ENCODE results near the gene ARHGAP8.

ARHGAP8 gene

DNA sequence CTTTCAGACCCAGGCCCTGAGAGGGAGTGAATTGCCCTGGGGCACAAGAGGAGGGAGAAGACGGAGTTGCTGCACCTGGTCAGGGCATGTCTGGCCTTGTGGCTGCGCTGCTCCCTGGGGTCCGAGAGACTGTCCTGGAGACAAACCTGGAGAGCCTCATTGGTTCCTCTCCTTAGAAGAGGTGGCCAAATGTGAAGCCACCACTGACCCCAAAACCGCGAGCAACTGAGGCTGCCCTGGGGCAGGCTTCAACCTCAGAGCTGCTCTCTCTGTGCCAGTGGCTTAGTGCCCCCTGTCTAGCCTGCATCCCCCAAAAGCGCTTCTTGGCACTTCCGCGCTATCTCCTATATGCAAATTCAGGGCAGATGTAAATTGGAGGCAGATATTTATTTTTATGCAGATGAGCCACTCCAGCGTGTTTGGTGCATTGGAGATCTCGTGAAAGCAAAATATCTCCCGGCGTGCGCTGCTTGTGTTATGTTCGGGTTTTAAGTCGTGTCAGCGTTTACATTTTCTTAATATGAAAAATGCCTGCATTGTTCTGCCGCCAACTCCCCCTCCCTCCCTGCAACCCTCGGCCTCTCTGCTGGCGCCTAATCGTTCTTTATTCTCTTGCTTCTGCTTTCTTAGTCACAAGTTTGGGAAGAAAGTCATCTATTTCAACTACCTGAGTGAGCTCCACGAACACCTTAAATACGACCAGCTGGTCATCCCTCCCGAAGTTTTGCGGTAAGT is 69.5 kb downstream of the ARHGAP8 start:
- Histone ChIP-seq H2BK12ac (ENCODE audit: low read length) (no peak overlapping the region), H3K9ac (ENCODE audit: low read depth, low read length, poor library complexity) (no peak overlapping the region), H2AFZ (ENCODE audit: low read length) (no peak overlapping the region), H2BK120ac (ENCODE audit: low read depth, low read length) (no peak overlapping the region), H4K91ac (ENCODE audit: low read depth, low read length, poor library complexity) (no peak overlapping the region), H4K8ac (ENCODE audit: low read depth, low read length) (no peak overlapping the region), H3K36me3 (replicated peaks in 1 of 2; ENCODE audit: control insufficient read depth in 2 of 2, insufficient read depth in 2 of 2, low read length in 2 of 2) (no peaks in the 10 kb centered on the region), H3K4me1 (ENCODE audit: control insufficient read depth in 2 of 2, insufficient read depth in 1 of 2, low read depth in 1 of 2, low read length in 2 of 2) (no peaks in the 10 kb centered on the region), H2BK5ac (ENCODE audit: low read length) (no peak overlapping the region), H2BK15ac (ENCODE audit: low read length) (no peak overlapping the region), H3K18ac (ENCODE audit: low read length) (peak overlapping the region; percentile 15), H3K9me3 (replicated peaks in 1 of 2; ENCODE audit: control insufficient read depth in 2 of 2, insufficient read depth in 1 of 2, low read depth in 1 of 2, low read length in 2 of 2) (no peaks in the 10 kb centered on the region), H2AK5ac (ENCODE audit: low read depth, low read length) (no peak overlapping the region), H3K27me3 (ENCODE audit: control insufficient read depth in 3 of 3, insufficient read depth in 3 of 3, low read depth in 1 of 3, low read length in 3 of 3) (peaks cover 0 to 11% (median 0%) of the 10 kb centered on the region in 3 experiments), H3K4me2 (ENCODE audit: insufficient read depth, low read length, poor library complexity, severe bottlenecking) (no peak overlapping the region), H3K4me3 (ENCODE audit: low read length in 2 of 2) (no peak overlapping the region), H3K4ac (ENCODE audit: low read length) (no peak overlapping the region), H3K27ac (replicated peaks; ENCODE audit: low read length) (no peak overlapping the region), H3K79me1 (ENCODE audit: low read depth, low read length) (peaks cover 2% of the 10 kb centered on the region), H3K14ac (ENCODE audit: low read length) (no peak overlapping the region), H3K23ac (ENCODE audit: low read depth, low read length, poor library complexity) (no peak overlapping the region)
- WGBS, 2 donors (ENCODE audit: extremely low coverage in 2 of 2, insufficient read length in 2 of 2, insufficient replicate concordance in 1 of 2) = no CpG with 5 or more reads among the region's 24 CpGs
- DNase-seq (ENCODE audit: low spot score) = no peak

DNA sequence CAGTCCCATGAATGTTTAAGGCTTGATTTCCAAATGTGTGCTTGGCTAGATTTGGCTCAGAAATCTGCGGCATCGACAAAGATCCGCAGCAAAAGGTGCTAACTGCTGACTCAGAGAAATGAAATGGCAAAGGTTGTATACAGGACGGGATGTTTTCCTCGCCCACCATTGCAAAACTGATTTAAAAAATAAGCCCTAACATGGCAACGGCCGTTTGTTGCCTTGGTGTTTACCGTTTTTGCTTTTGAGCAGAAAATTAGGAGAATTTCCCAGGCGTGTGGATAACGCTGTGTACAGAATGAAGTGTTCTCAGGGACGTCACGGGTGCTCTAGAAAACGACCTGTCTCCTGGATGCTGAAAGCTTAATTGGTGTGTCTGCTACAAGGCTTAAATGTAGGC is 70.2 kb downstream of the ARHGAP8 start:
- Histone ChIP-seq H3K23ac (ENCODE audit: low read depth, low read length, poor library complexity) (no peak overlapping the region), H4K8ac (ENCODE audit: low read depth, low read length) (no peak overlapping the region), H3K9me3 (replicated peaks in 1 of 2; ENCODE audit: control insufficient read depth in 2 of 2, insufficient read depth in 1 of 2, low read depth in 1 of 2, low read length in 2 of 2) (no peaks in the 10 kb centered on the region), H3K79me1 (ENCODE audit: low read depth, low read length) (peaks cover 2% of the 10 kb centered on the region), H4K91ac (ENCODE audit: low read depth, low read length, poor library complexity) (no peak overlapping the region), H2AK5ac (ENCODE audit: low read depth, low read length) (no peak overlapping the region), H3K14ac (ENCODE audit: low read length) (no peak overlapping the region), H3K18ac (ENCODE audit: low read length) (no peak overlapping the region), H2BK12ac (ENCODE audit: low read length) (no peak overlapping the region), H3K36me3 (replicated peaks in 1 of 2; ENCODE audit: control insufficient read depth in 2 of 2, insufficient read depth in 2 of 2, low read length in 2 of 2) (no peaks in the 10 kb centered on the region), H2BK5ac (ENCODE audit: low read length) (no peak overlapping the region), H2AFZ (ENCODE audit: low read length) (no peak overlapping the region), H2BK120ac (ENCODE audit: low read depth, low read length) (no peak overlapping the region), H3K4me2 (ENCODE audit: insufficient read depth, low read length, poor library complexity, severe bottlenecking) (no peak overlapping the region), H3K4ac (ENCODE audit: low read length) (no peak overlapping the region), H3K4me1 (ENCODE audit: control insufficient read depth in 2 of 2, insufficient read depth in 1 of 2, low read depth in 1 of 2, low read length in 2 of 2) (no peaks in the 10 kb centered on the region), H3K4me3 (ENCODE audit: low read length in 2 of 2) (no peak overlapping the region), H3K27ac (replicated peaks; ENCODE audit: low read length) (no peak overlapping the region), H3K9ac (ENCODE audit: low read depth, low read length, poor library complexity) (no peak overlapping the region), H2BK15ac (ENCODE audit: low read length) (no peak overlapping the region), H3K27me3 (ENCODE audit: control insufficient read depth in 3 of 3, insufficient read depth in 3 of 3, low read depth in 1 of 3, low read length in 3 of 3) (peaks cover 0 to 11% (median 0%) of the 10 kb centered on the region in 3 experiments)
- no CpG with 5 or more reads among the region's 13 CpGs for whole genome bisulfite sequencing, 2 donors (ENCODE audit: extremely low coverage in 2 of 2, insufficient read length in 2 of 2, insufficient replicate concordance in 1 of 2)
- no peak for DNase-seq (ENCODE audit: low spot score)

DNA sequence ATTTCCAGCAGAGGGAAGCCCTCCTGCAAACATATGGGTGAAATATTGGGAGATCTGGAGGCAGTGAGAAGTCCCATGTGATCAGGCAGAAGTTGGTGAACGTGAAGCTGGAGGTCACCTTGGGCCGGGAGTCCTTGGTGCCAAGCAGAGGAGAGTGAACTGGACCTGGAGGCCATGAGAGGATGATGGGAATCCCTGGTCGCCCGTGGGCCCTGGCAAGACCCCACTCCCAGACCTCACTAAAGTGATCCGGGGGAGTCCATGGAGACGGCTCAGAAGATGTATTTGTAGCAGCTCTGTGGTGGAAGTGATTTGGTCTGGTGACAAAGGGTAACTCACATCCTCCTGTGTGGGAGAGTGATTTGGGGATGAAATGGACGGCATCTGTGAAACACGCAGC is 71.0 kb downstream of the ARHGAP8 start:
- no peak overlapping the region for H3K23ac ChIP-seq (ENCODE audit: low read depth, low read length, poor library complexity)
- H3K4me1 ChIP-seq (ENCODE audit: control insufficient read depth in 2 of 2, insufficient read depth in 1 of 2, low read depth in 1 of 2, low read length in 2 of 2) = no peaks in the 10 kb centered on the region
- peaks cover 2% of the 10 kb centered on the region for H3K79me1 ChIP-seq (ENCODE audit: low read depth, low read length)
- no peak overlapping the region for H2BK15ac ChIP-seq (ENCODE audit: low read length)
- H3K9me3 ChIP-seq (replicated peaks in 1 of 2; ENCODE audit: control insufficient read depth in 2 of 2, insufficient read depth in 1 of 2, low read depth in 1 of 2, low read length in 2 of 2) = no peaks in the 10 kb centered on the region
- H4K91ac ChIP-seq (ENCODE audit: low read depth, low read length, poor library complexity) = no peak overlapping the region
- H2BK120ac ChIP-seq (ENCODE audit: low read depth, low read length) = no peak overlapping the region
- H3K14ac ChIP-seq (ENCODE audit: low read length) = no peak overlapping the region
- no peak overlapping the region for H3K9ac ChIP-seq (ENCODE audit: low read depth, low read length, poor library complexity)
- no peaks in the 10 kb centered on the region for H3K36me3 ChIP-seq (replicated peaks in 1 of 2; ENCODE audit: control insufficient read depth in 2 of 2, insufficient read depth in 2 of 2, low read length in 2 of 2)
- H3K4me3 ChIP-seq (ENCODE audit: low read length in 2 of 2) = no peak overlapping the region
- peak overlapping the region; percentile 12 for H2AK5ac ChIP-seq (ENCODE audit: low read depth, low read length)
- H3K4ac ChIP-seq (ENCODE audit: low read length) = no peak overlapping the region
- no peak overlapping the region for H2AFZ ChIP-seq (ENCODE audit: low read length)
- H3K18ac ChIP-seq (ENCODE audit: low read length) = no peak overlapping the region
- H4K8ac ChIP-seq (ENCODE audit: low read depth, low read length) = peak overlapping the region; percentile 45
- no peak overlapping the region for H2BK12ac ChIP-seq (ENCODE audit: low read length)
- WGBS, 2 donors (ENCODE audit: extremely low coverage in 2 of 2, insufficient read length in 2 of 2, insufficient replicate concordance in 1 of 2) = no CpG with 5 or more reads among the region's 8 CpGs
- H2BK5ac ChIP-seq (ENCODE audit: low read length) = no peak overlapping the region
- no peak overlapping the region for H3K4me2 ChIP-seq (ENCODE audit: insufficient read depth, low read length, poor library complexity, severe bottlenecking)
- H3K27ac ChIP-seq (replicated peaks; ENCODE audit: low read length) = no peak overlapping the region
- peaks cover 0 to 11% (median 0%) of the 10 kb centered on the region in 3 experiments for H3K27me3 ChIP-seq (ENCODE audit: control insufficient read depth in 3 of 3, insufficient read depth in 3 of 3, low read depth in 1 of 3, low read length in 3 of 3)
- no peak for DNase-seq (ENCODE audit: low spot score)

DNA sequence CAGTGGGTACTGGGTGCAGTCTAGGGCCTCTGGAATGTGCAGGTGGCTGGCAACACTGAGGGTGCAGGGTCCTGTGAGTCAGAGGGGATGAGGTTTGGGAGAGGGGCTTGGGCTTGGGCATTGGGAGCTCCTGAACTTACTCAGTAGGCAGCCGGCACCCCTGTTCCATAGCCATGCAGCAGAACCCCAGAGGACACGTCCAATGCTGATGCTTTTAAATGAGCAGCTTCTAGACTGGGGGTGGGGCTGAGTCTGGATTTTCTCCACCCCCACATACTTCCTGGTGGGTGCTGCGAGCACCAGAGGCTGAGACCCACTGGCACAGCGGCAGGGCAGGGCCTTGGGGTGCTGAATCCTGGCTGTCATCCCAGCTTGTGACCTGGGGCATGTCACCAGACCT is 71.4 kb downstream of the ARHGAP8 start:
- Histone ChIP-seq H3K27ac (replicated peaks; ENCODE audit: low read length) (no peak overlapping the region), H3K23ac (ENCODE audit: low read depth, low read length, poor library complexity) (no peak overlapping the region), H3K27me3 (ENCODE audit: control insufficient read depth in 3 of 3, insufficient read depth in 3 of 3, low read depth in 1 of 3, low read length in 3 of 3) (peaks cover 0 to 11% (median 0%) of the 10 kb centered on the region in 3 experiments), H2BK15ac (ENCODE audit: low read length) (no peak overlapping the region), H2AK5ac (ENCODE audit: low read depth, low read length) (peak overlapping the region; percentile 12), H3K9me3 (replicated peaks in 1 of 2; ENCODE audit: control insufficient read depth in 2 of 2, insufficient read depth in 1 of 2, low read depth in 1 of 2, low read length in 2 of 2) (no peaks in the 10 kb centered on the region), H4K91ac (ENCODE audit: low read depth, low read length, poor library complexity) (no peak overlapping the region), H2BK5ac (ENCODE audit: low read length) (no peak overlapping the region), H2AFZ (ENCODE audit: low read length) (no peak overlapping the region), H3K14ac (ENCODE audit: low read length) (no peak overlapping the region), H4K8ac (ENCODE audit: low read depth, low read length) (no peak overlapping the region), H3K18ac (ENCODE audit: low read length) (peak overlapping the region; percentile 8), H3K4ac (ENCODE audit: low read length) (no peak overlapping the region), H3K9ac (ENCODE audit: low read depth, low read length, poor library complexity) (no peak overlapping the region), H3K79me1 (ENCODE audit: low read depth, low read length) (peaks cover 2% of the 10 kb centered on the region), H3K4me3 (ENCODE audit: low read length in 2 of 2) (no peak overlapping the region), H2BK120ac (ENCODE audit: low read depth, low read length) (no peak overlapping the region), H3K36me3 (replicated peaks in 1 of 2; ENCODE audit: control insufficient read depth in 2 of 2, insufficient read depth in 2 of 2, low read length in 2 of 2) (no peaks in the 10 kb centered on the region), H3K4me1 (ENCODE audit: control insufficient read depth in 2 of 2, insufficient read depth in 1 of 2, low read depth in 1 of 2, low read length in 2 of 2) (no peaks in the 10 kb centered on the region), H2BK12ac (ENCODE audit: low read length) (no peak overlapping the region), H3K4me2 (ENCODE audit: insufficient read depth, low read length, poor library complexity, severe bottlenecking) (no peak overlapping the region)
- no peak for DNase-seq (ENCODE audit: low spot score)
- WGBS, 2 donors (ENCODE audit: extremely low coverage in 2 of 2, insufficient read length in 2 of 2, insufficient replicate concordance in 1 of 2) = no CpG with 5 or more reads among the region's 4 CpGs

Data from neuronal stem cell (in vitro differentiated cells).